GM18517 (cell line): Measurements from ENCODE around the gene RABGEF1.
"Not testable (repeated sequence)": the region's sequence is repeated elsewhere in the genome, so short reads cannot be mapped to it uniquely, and the experiment has no call there.

Experiments
- ATAC-seq: cut with Tn5 transposase; IDR thresholded peaks from one replicate; pipeline ENCODE4 v1.9.1; 2021; ENCODE audit warnings: mild to moderate bottlenecking, moderate library complexity; ENCODE audit not compliant: unreplicated experiment

Gene RABGEF1

GRCh38 chr7:66845379-66846095 lies 105.0 kb downstream of the RABGEF1 start:
- ATAC-seq: no peak

GRCh38 chr7:66846096-66846445 lies 105.5 kb downstream of the RABGEF1 start:
- ATAC-seq: not testable (repeated sequence)

GRCh38 chr7:66847523-66847855 lies 107.0 kb downstream of the RABGEF1 start:
- not testable (repeated sequence) for ATAC-seq

DNA sequence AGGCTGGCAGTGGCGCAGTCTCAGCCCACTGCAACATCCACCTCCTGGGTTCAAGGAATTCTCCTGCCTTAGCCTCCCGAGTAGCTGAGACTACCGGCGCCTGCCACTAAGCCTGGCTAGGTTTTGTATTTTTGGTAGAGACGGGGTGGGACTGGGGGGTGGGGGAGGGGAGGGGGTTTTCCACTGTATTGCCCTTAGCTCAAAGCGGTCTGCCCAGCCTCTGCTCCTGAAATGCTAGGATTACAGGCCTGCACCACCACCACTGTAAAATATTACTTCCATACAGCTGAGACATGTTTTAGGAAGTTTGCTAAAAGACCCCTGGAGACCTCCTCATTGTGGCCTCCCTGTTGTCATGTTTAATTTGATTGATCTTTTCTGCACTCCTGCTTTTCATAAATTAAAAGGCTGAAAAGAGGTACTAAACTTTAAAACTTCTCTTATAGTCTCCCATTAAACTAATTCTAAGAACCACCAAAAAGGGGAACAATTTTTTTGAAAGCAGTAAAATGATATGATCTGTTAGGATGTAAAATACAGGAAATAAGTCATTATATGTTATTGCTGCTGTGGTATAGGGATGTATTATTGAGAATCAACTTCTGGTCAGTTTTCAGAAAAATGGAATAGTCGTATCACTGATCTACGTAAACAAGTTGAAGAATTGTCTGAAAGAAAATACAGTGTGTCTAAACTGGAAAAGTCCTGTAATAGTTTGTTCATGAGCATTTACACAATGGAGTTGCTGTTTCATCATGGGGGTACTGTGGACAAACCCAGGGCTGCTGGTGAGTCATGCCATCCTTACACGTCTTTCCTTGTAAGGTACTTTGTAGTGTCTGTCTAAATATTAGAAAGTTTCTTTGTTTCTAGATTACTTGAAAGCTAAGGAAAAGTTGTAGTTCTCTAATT lies 107.6 kb downstream of the RABGEF1 start:
- ATAC-seq: no peak

DNA sequence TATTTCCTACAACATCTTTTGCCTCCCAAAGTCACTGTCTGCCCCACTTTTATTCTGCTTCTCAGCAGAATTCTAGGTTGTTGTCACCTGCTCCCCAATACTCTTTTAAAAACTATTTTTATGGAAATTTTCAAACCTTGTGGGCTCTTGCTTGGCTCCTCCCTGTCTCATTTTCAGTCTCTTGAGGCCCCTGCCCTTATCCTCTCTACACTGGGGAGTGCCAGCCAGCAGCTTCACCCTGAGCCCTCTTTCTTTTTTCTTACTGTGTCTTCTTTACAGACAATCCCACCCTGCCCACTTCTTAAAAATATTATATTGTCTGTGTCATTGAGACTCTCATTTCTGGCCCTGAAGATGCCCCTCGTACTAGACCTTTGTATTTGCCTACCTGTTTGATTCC lies 118.8 kb downstream of the RABGEF1 start:
- ATAC-seq: no peak

DNA sequence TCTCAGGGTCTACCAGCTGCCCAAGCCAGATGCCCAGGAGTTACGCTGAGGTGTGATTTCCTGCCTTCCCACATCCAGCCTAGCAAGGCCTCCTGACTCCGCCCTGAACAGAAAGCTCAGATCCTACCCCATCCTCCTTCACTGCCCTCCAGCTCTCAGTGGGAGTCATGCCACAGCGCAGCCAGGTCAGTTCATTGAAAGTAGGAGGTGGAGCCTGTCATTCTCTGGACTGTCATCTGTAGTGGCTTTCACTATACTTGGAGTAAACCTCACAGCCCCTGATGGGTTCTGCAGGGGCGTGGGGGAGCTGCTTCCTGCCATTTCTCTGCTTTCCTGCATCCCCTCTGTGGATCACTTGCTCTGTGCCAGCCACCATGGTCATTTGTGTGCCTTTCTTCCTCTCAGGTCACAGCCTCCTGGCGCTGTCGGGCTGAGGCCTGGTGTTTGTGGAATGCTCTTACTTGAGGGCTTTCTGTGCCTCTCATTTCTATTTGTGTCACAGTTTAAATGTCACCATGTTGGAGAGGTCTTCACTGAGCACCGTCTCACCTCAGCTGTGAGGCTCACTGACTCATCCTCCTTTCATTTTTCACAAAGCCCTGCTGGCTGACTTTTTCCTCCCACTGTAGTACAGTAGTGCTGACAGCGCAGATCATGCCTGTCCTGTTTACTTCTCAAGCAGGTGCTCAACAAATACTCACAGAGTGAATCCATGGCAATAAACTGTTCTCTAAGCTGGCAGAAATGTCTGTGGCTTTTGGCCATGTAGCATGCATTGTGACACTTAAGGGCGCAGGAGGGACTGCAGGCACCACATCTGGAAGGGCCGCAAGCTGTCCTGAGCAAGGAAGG lies 119.5 kb downstream of the RABGEF1 start:
- ATAC-seq: no peak

- ATAC-seq: no peak
Measured at GRCh38 chr7:66860767-66861166, 120.2 kb downstream of the RABGEF1 start.
